ENCODE measurements around the gene AAGAB. TPM values are rescaled to one million over a fixed set of nuclear protein-coding genes. Genes with fewer than 3 reads are reported as not detected.
"Not testable (repeated sequence)": the region's sequence is repeated elsewhere in the genome, so short reads cannot be mapped to it uniquely, and the experiment has no call there.

AAGAB gene, protein sequence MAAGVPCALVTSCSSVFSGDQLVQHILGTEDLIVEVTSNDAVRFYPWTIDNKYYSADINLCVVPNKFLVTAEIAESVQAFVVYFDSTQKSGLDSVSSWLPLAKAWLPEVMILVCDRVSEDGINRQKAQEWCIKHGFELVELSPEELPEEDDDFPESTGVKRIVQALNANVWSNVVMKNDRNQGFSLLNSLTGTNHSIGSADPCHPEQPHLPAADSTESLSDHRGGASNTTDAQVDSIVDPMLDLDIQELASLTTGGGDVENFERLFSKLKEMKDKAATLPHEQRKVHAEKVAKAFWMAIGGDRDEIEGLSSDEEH
- polyA plus RNA-seq (2012; ENCODE audit: insufficient read depth, insufficient read length), result 57.0 TPM

DNA sequence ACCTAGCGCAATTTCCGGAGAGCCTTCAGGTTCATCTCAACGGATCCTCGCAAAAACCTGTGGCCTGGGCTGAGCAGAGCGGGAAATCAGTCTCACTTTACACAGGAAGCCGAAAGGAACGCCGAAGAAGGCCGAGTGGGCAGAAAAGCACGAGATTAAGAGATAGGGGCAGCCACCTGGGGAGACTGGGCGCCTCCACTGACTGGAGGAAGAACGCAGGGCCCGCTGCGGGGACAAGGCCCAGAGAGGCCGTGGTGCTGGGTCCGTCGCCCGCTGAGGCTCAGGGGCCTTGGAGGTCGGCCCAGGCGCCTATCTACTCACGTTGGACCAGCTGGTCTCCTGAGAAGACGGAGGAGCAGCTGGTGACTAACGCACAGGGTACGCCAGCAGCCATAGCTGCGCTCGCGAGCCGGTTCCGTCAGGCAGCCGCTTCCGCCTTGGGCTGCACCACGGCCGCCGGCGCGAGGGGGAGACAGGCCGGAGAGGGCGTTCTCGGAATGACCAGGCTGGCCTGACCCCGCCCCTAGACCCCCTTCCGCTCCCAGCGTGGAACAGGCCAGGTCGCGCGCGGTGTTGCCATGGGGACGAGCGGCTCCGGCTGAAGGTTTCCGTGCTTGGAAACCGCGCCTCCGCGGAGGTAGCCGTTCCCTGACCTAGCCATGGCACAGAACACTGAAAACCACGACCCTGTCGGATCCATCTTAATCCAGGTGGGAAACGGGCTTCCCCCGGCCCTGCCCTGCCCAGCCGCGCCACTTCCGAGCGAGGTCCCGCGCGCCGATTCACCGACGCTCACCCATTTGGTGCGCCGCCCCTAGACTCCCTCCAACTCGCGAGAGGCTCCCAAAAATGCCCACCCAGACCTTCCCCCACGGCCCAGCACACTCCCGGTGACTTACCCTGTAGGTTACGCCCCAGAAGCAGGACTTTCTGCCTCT, at the start of gene AAGAB, which contains the start of gene IQCH:
Gene AAGAB (minus strand): TSS at position 424 of the 938 bp plus-strand sequence. CDS start 30 bp downstream, at position 394.
Gene IQCH (plus strand): TSS at position 549 of the 938 bp plus-strand sequence. CDS start 111 bp downstream, at position 660.
- DNase-seq (ENCODE audit: low read depth, low spot score), result peak; percentile 90
- peak within 1 kb of the TSS; percentile 94 for H3K4me3 ChIP-seq (ENCODE audit: low read length)

DNA sequence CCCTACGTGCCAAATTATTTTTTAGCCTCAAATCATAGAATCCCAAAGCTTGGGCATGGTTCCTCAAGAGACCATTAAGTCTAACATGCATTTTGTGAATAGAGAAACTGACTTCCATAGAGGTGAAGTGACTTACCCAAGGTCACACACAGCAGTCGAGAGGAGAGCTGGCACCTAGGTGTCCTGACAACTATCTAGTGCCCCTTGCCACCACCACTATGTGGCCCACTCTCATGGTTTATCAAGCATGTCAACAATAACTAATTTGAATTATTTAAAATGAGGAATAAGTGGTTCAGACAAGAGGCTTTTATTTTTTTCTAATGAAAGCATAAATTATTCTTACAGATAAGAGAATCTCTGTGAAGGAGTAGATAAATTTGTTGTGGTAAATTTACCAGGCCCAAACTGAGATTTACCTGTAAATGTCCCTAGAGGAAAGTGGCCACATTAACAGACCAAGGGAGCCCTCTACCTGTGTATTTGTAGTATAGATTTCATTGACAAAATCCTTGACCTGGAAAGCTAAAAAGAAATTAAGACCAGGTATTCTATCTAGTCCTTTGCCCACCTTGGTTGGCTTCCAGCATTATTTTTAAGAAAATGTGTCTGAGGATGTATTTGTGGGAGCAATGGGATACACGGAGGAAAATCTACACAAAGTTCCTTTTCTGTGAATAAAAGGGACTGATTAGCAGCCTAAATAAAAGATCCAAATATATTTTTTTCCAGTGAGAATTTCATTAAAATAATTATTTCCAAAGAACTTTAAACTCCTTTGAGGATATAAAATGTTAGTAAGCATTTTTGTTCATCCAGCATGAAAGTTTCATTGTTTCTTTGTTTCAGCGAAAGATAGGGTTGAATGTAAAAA, 49.3 kb upstream of the AAGAB start:
- no peak overlapping the region for H3K4me3 ChIP-seq (ENCODE audit: low read length)
- DNase-seq (ENCODE audit: low read depth, low spot score), result peak; percentile 28

DNA sequence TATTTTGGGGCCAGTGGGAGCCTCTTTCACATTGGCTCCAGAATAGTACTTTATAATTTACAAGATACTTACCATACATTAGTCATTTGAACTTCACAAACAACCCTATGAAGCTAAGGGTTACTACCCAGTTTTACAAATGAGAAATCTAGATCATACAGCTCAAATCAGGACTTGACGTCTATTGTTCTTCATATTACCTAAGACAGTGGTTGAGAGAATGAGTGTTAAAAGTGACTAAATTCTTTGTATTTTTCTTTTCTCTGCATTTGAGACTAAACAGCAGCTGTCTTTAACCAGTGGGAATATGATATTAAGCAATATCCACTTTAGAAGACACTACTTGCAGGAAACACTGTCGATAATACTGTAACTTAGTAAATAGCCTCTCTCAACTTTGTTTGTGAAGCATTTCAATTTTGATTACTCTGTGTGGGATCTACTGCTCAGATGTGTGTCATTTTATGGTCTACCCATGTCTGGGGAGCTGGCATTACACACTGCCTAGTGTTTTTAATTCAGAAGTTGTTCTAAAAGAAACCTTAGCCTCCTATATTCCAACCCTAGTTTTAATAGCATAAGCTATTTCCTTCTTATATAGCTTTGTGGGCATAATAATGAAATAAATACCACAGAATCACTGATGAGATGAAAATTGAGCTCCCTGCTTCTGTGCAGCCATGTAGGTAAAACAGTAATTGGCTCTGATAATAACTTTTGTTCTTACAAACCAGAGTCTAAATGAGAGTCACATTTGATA, 46.0 kb upstream of the AAGAB start:
- DNase-seq (ENCODE audit: low read depth, low spot score), result no peak
- no peak overlapping the region for H3K4me3 ChIP-seq (ENCODE audit: low read length)

DNA sequence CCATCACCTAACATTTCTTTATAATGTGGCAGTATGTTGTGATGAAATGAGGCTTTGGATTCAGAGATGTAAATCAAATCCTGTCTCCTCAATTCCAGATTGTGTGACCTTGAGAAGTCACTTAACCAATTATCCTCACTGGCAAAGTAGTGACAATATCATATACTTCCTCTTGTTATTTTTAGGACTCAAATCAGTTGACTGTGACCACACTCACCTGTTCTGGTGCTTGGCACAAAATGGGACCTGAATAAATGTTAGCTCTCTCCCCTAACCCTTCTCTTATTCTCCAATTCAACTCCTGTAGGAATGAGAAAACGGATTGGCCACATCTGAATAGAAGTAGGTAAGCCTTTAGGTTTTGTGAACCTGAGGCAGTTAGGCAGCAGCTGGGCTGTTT, 42.2 kb upstream of the AAGAB start:
- no peak for DNase-seq (ENCODE audit: low read depth, low spot score)
- H3K4me3 ChIP-seq (ENCODE audit: low read length), result no peak overlapping the region

DNA sequence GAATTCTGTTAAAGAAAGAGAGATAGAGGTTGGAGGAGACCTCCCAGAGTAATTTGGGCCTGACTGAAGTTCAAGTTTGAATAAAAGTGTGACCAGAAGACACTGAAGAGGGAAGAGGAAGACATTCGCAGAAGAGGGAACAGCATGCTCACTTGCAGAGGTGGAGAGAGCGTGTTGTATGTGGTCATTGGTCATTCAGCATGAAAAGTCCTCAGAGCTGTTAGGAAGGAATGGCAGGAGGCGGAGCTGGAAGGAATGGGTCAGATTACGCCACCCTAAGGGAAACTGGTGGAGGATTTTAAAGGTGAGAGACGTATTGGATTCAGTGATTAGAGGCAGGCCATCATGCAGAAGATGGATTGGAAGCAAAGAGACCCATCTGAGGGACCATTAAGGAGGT, 41.7 kb upstream of the AAGAB start:
- no peak for DNase-seq (ENCODE audit: low read depth, low spot score)
- H3K4me3 ChIP-seq (ENCODE audit: low read length), result no peak overlapping the region

DNA sequence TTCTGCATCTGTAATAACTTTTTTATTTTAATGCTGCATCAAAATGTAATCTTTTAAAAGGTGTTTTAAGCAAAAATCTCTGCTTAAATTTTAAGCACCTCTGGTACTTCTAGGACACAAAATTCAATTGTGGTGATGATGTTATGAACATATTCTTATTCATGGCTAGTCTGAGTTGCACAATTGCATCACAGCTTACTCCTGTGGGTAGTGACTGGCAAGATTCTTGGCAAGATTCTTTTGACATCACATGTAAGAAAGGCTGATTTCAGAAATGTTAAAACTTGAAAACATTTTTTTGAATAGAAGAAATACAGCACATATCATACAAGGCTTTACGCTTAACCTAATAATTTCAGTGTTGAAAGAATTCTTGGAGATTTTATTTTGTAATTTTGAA, 35.9 kb upstream of the AAGAB start:
- no peak overlapping the region for H3K4me3 ChIP-seq (ENCODE audit: low read length)
- DNase-seq (ENCODE audit: low read depth, low spot score), result no peak

- H3K4me3 ChIP-seq (ENCODE audit: low read length); DNase-seq (ENCODE audit: low read depth, low spot score): not testable (repeated sequence)
Observed at GRCh38 chr15:67286400-67286799, 31.9 kb upstream of the AAGAB start.

DNA sequence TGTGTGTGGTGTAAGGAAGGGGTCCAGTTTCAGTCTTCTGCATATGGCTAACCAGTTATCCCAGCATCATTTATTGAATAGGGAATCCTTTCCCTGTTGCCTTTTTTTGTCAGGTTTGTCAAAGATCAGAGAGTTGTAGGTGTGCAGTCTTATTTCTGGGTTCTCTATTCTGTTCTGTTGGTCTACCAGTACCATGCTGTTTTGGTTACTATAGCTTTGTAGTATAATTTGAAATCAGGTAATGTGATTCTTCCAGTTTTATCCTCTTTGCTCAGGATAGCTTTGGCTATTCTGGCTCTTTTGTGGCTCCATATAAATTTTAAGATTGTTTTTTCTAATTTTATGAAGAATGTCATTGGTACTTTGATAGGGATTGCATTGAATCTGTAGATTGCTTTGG, 31.2 kb upstream of the AAGAB start:
- not testable (repeated sequence) for DNase-seq (ENCODE audit: low read depth, low spot score)

DNA sequence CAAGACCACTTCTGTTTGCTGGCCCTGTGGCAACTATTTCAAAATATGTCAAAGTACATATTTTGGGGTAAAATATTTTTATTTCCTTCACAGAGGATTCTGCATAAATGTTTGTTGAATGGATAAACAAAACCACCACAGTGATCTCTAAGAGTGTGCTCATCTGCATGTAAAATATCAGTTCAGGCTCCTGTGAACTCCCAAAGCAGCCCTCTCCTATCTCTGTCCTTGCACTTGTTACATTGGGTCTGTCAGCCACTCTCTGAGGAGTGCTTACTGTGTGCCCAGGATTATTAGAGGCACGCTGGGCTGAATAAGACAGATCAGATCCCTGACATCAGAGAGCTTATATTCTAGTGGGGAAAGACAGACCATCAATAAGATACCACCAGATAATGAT, 27.3 kb upstream of the AAGAB start:
- DNase-seq (ENCODE audit: low read depth, low spot score), result no peak
- H3K4me3 ChIP-seq (ENCODE audit: low read length), result no peak overlapping the region

More for the DNA sequence above, 31.2 kb upstream of the AAGAB start:
- not testable (repeated sequence) for H3K4me3 ChIP-seq (ENCODE audit: low read length)

DNA sequence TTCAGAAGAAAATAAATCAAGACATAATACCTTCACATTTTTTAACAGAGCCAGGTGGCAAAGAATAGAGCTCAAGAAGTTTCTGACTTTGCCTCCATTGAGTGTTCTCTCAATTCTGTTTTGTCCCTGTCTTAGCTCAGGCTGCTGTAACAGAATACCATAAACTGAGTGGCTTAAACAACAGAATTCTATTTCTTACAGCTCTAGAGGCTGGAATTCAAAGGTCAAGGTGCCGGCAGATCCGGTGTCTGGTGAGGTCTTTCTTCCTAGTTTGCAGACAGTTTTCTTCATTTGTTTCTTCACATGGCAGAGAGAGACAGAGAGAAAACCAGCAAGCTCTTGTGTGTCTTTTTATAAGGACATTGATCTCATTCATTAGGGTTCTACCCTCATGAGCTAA, 25.8 kb upstream of the AAGAB start:
- no peak overlapping the region for H3K4me3 ChIP-seq (ENCODE audit: low read length)
- no peak for DNase-seq (ENCODE audit: low read depth, low spot score)

- H3K4me3 ChIP-seq (ENCODE audit: low read length), result no peak overlapping the region
- no peak for DNase-seq (ENCODE audit: low read depth, low spot score)
Observed at GRCh38 chr15:67276666-67277065, 22.2 kb upstream of the AAGAB start.

- no peak overlapping the region for H3K4me3 ChIP-seq (ENCODE audit: low read length)
- DNase-seq (ENCODE audit: low read depth, low spot score), result no peak
Observed at GRCh38 chr15:67274236-67274635, 19.8 kb upstream of the AAGAB start.

- no peak overlapping the region for H3K4me3 ChIP-seq (ENCODE audit: low read length)
- no peak for DNase-seq (ENCODE audit: low read depth, low spot score)
Observed at GRCh38 chr15:67267951-67268941, 13.8 kb upstream of the AAGAB start.

GRCh38 chr15:67267440-67267839, 13.0 kb upstream of the AAGAB start:
- DNase-seq (ENCODE audit: low read depth, low spot score), result no peak
- no peak overlapping the region for H3K4me3 ChIP-seq (ENCODE audit: low read length)

GRCh38 chr15:67266870-67267269, 12.4 kb upstream of the AAGAB start:
- DNase-seq (ENCODE audit: low read depth, low spot score), result no peak
- no peak overlapping the region for H3K4me3 ChIP-seq (ENCODE audit: low read length)

DNA sequence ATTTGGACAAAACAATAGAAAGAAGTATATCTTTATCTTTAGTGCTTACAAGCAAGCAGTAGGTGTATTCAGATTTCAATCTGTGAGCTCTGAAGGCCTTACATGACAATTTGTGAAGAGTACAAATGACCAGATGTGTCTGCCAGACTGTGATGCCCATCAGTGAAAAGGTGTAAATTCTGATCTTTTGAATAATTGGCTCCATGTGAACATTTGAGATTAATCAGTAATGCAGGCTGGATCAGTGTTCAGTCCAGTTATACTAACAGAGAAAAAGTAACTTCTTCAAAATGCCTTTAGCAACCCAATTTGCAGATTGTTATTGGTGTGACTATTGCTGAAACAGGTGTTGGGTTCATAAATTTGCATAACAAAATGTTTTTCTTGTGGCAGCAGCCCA, 5.3 kb upstream of the AAGAB start:
- DNase-seq (ENCODE audit: low read depth, low spot score), result no peak
- H3K4me3 ChIP-seq (ENCODE audit: low read length), result no peak overlapping the region

GRCh38 chr15:67259379-67259778, 4.9 kb upstream of the AAGAB start:
- no peak for DNase-seq (ENCODE audit: low read depth, low spot score)
- H3K4me3 ChIP-seq (ENCODE audit: low read length), result no peak overlapping the region
